K562 (cell line): ENCODE results near the gene CSPG5. TPM values are rescaled to one million over a fixed set of nuclear protein-coding genes. Genes with fewer than 3 reads are reported as not detected.

Experiments
- ATAC-seq: fragments of 200-7000 bp; cut with Tn5 transposase; 3 replicates; pipeline ENCODE4 v1.9.1; 2020; ENCODE audit warnings: moderate library complexity
- BruUV-seq: library from RNA; stranded (reverse); fragments of 400-500 nt; replicated peaks from 2 replicates; lab custom pipeline; 2021; lab: Mats Ljungman, UMichigan
- CTCF ChIA-PET: fragments of 300-600 bp; formaldehyde crosslinking; extraction: SDS; loops from one replicate; lab custom pipeline; 2021; ENCODE audit warnings: low intra/inter-chr PET ratio; lab: Yijun Ruan, JAX
- POLR2A ChIA-PET: fragments of 300-600, 350-650 bp; sonication (Branson Sonifier 250); formaldehyde crosslinking; extraction: SDS; loops from one replicate; lab custom pipeline; 2021; ENCODE audit warnings: antibody characterized with exemption, inconsistent platforms; lab: Yijun Ruan, JAX
- DNase-seq, 4 experiments: peaks; one replicate each; pipeline versions ENCODE4 v3.0.0 to v3.0.0-alpha.2; 2011 to 2018; ENCODE audit warnings: low spot score in 3 of 4, mixed read lengths in 3 of 4; ENCODE audit errors: extremely low read depth in 1 of 4
- FAIRE-seq: peaks from 2 replicates; lab custom pipeline; 2011; peaks lifted over from hg19 to GRCh38; lab: Jason Lieb, UNC
- H2AFZ ChIP-seq: 2 replicates; pipeline ENCODE4 v1.6.0; 2011; ENCODE audit warnings: low read depth, low read length, control low read depth, inconsistent platforms
- H3K27ac ChIP-seq: fragments of 200-600 bp; 3 replicates; pipeline ENCODE4 v1.8.0; 2011; ENCODE audit warnings: low read depth, mild to moderate bottlenecking, control low read depth, inconsistent platforms, low read length, moderate library complexity, mixed read lengths; ENCODE audit errors: extremely low read depth
- H3K27me3 ChIP-seq, 2 experiments: fragments of 300-600 bp in 1 of 2; 2 replicates in 1 of 2; 3 replicates in 1 of 2; pipeline versions ENCODE4 v1.6.0 to v1.8.0; 2011; ENCODE audit warnings: inconsistent platforms in 2 of 2, low read length in 2 of 2, mild to moderate bottlenecking in 1 of 2, mixed read lengths in 1 of 2, moderate library complexity in 1 of 2; ENCODE audit not compliant: control insufficient read depth in 2 of 2, insufficient read depth in 2 of 2
- H3K36me3 ChIP-seq: fragments of 300-600 bp; 3 replicates; pipeline ENCODE4 v1.8.0; 2011; ENCODE audit warnings: mild to moderate bottlenecking, low read length, inconsistent platforms; ENCODE audit not compliant: control insufficient read depth, insufficient read depth
- H3K4me1 ChIP-seq, 2 experiments: fragments of 200-600 bp in 1 of 2; replicated peaks in 1 of 2; 2 replicates in 1 of 2; 3 replicates in 1 of 2; pipeline versions ENCODE4 v1.5.1 to v1.8.0; 2011; ENCODE audit warnings: inconsistent platforms in 2 of 2, low read length in 2 of 2, mild to moderate bottlenecking in 1 of 2, mixed read lengths in 1 of 2, moderate library complexity in 1 of 2; ENCODE audit not compliant: control insufficient read depth in 2 of 2, insufficient read depth in 2 of 2
- H3K4me2 ChIP-seq: 2 replicates; pipeline ENCODE4 v1.6.1; 2011; ENCODE audit warnings: low read length, control low read depth, inconsistent platforms, mixed read lengths; ENCODE audit not compliant: insufficient read depth
- H3K4me3 ChIP-seq: fragments of 200-600 bp; sonication (generic), shearing (Covaris generic); 2 replicates; pipeline ENCODE4 v1.5.1; 2016; ENCODE audit warnings: control low read depth, inconsistent platforms
- H3K79me2 ChIP-seq: fragments of 200-600 bp; 3 replicates; pipeline ENCODE4 v1.8.0; 2011; ENCODE audit warnings: low read length, inconsistent platforms; ENCODE audit not compliant: control insufficient read depth, insufficient read depth
- H3K9ac ChIP-seq, 2 experiments: 2 replicates each; pipeline versions ENCODE4 v1.6.0 to v1.6.1; 2011; ENCODE audit warnings: low read depth in 2 of 2, low read length in 2 of 2, control low read depth in 1 of 2, inconsistent platforms in 1 of 2, mild to moderate bottlenecking in 1 of 2, mixed read lengths in 1 of 2; ENCODE audit not compliant: insufficient read depth in 1 of 2
- H3K9me1 ChIP-seq: one replicate; pipeline ENCODE4 v1.6.0; 2011; ENCODE audit warnings: inconsistent platforms, mild to moderate bottlenecking, low read length, moderate library complexity; ENCODE audit not compliant: control insufficient read depth, insufficient read depth
- H3K9me3 ChIP-seq: replicated peaks from 2 replicates; pipeline ENCODE4 v1.5.1; 2011; ENCODE audit warnings: low read depth, low read length, inconsistent platforms; ENCODE audit not compliant: control insufficient read depth, insufficient read depth
- H4K20me1 ChIP-seq: replicated peaks from 2 replicates; pipeline ENCODE4 v1.6.1; 2011; ENCODE audit warnings: low read length, inconsistent platforms, mixed read lengths; ENCODE audit not compliant: control insufficient read depth, insufficient read depth
- CBX3 ChIP-seq, 2 experiments: IDR thresholded peaks; 1 replicate in 1 of 2; 2 replicates in 1 of 2; pipeline ENCODE4 v1.6.1; 2012; ENCODE audit warnings: inconsistent platforms in 2 of 2, low read length in 2 of 2, borderline replicate concordance in 1 of 2, control low read depth in 1 of 2
- DPF2 ChIP-seq: fragments of 450-650 bp; IDR thresholded peaks from 2 replicates; pipeline ENCODE4 v1.6.1; 2016
- ESRRA ChIP-seq: fragments of 450-650 bp; IDR thresholded peaks from 2 replicates; pipeline ENCODE4 v1.6.1; 2014; ENCODE audit warnings: low read depth, mild to moderate bottlenecking, moderate library complexity, borderline replicate concordance
- FOXA1 ChIP-seq: fragments of 450-650 bp; IDR thresholded peaks from 2 replicates; pipeline ENCODE4 v1.6.1; 2016; ENCODE audit warnings: mild to moderate bottlenecking, borderline replicate concordance
- FOXK1 ChIP-seq: sonication (generic); formaldehyde crosslinking; IDR thresholded peaks from 2 replicates; pipeline ENCODE4 v1.8.0; 2022; ENCODE audit warnings: missing genetic modification reagents, mild to moderate bottlenecking, borderline replicate concordance
- GTF2B ChIP-seq: IDR thresholded peaks from 2 replicates; pipeline ENCODE4 v1.6.1; 2011; ENCODE audit not compliant: insufficient read length; ENCODE audit errors: extremely low read depth
- MTF1 ChIP-seq: fragments of 250-450 bp; sonication (Bioruptor Pico); IDR thresholded peaks from 2 replicates; pipeline ENCODE4 v1.9.0; 2021; ENCODE audit warnings: moderate library complexity, mild to moderate bottlenecking, inconsistent platforms, borderline replicate concordance
- NCOA1 ChIP-seq: fragments of 450-650 bp; IDR thresholded peaks from 2 replicates; pipeline ENCODE4 v1.6.1; 2016; ENCODE audit warnings: low read depth
- NFE2L1 ChIP-seq: fragments of 450-650 bp; IDR thresholded peaks from 2 replicates; pipeline ENCODE4 v1.6.1; 2016; ENCODE audit warnings: missing genetic modification characterization, low read depth, mild to moderate bottlenecking, missing compliant biosample characterization, moderate library complexity, borderline replicate concordance
- PATZ1 ChIP-seq: fragments of 250-450 bp; sonication (Bioruptor Pico); IDR thresholded peaks from 2 replicates; pipeline ENCODE4 v1.5.0; 2020; ENCODE audit warnings: mild to moderate bottlenecking, borderline replicate concordance
- PURB ChIP-seq: sonication (generic); formaldehyde crosslinking; IDR thresholded peaks from 2 replicates; pipeline ENCODE4 v1.9.0; 2021; ENCODE audit warnings: low read depth, mild to moderate bottlenecking, missing genetic modification reagents
- RBM39 ChIP-seq: fragments of 200-400 bp; formaldehyde crosslinking; optimal IDR thresholded peaks from 2 replicates; pipeline ENCODE3; 2018; ENCODE audit warnings: low read depth, low read length
- SIN3B ChIP-seq: fragments of 450-650 bp; IDR thresholded peaks from 2 replicates; pipeline ENCODE4 v1.6.1; 2017; ENCODE audit warnings: low read depth, mild to moderate bottlenecking, moderate library complexity
- TEAD2 ChIP-seq: fragments of 450-650 bp; IDR thresholded peaks from 2 replicates; pipeline ENCODE4 v1.6.1; 2016; ENCODE audit warnings: missing genetic modification characterization, control low read depth, missing compliant biosample characterization
- TFE3 ChIP-seq: fragments of 450-650 bp; formaldehyde crosslinking; IDR thresholded peaks from 2 replicates; pipeline ENCODE4 v1.4.0; 2020; ENCODE audit warnings: mild to moderate bottlenecking, mixed read lengths
- TSC22D4 ChIP-seq: fragments of 450-650 bp; IDR thresholded peaks from 2 replicates; pipeline ENCODE4 v1.6.1; 2016; ENCODE audit warnings: missing genetic modification characterization, missing biosample characterization, control low read depth
- ZNF134 ChIP-seq: fragments of 250-450 bp; sonication (Bioruptor Pico); conservative IDR thresholded peaks from 2 replicates; pipeline ENCODE4 v1.4.0; 2020
- ZNF146 ChIP-seq: IDR thresholded peaks from one replicate; pipeline ENCODE4 v1.6.1; 2018; ENCODE audit warnings: missing compliant biosample characterization; ENCODE audit not compliant: unreplicated experiment
- ZNF311 ChIP-seq: fragments of 250-450 bp; sonication (Bioruptor Pico); IDR thresholded peaks from 2 replicates; pipeline ENCODE4 v1.4.0; 2020; ENCODE audit warnings: mild to moderate bottlenecking, moderate library complexity
- ZNF77 ChIP-seq: fragments of 250-450 bp; sonication (Bioruptor Pico); IDR thresholded peaks from 2 replicates; pipeline ENCODE4 v1.5.0; 2020
- WGBS: fragments of 100-300 bp; shearing (Covaris generic); methylation state at CpG from one replicate; pipeline ENCODE4 v1.1.6; 2016; ENCODE audit warnings: low coverage, mixed read lengths; ENCODE audit not compliant: insufficient coverage; ENCODE audit errors: missing lambda C conversion rate; 5-methylcytosine and 5-hydroxymethylcytosine counted together
- in situ Hi-C: fragments of 300-500 bp; cut with MboI; formaldehyde crosslinking; loops from 4 replicates; pipeline ENCODE4 v1.15.0; 2018; ENCODE audit warnings: inconsistent platforms, mixed read lengths
- intact Hi-C: fragments of 100-400 bp; cut with micrococcal nuclease; formaldehyde crosslinking; loops from 2 replicates; pipeline ENCODE4 v1.14.2; 2022
- polyA plus RNA-seq, 8 experiments: library from polyadenylated mRNA; depleted of rRNA in 4 of 8; stranded (reverse) in 5 of 8; unstranded in 3 of 8; fragments of >200 nt; fragmentation: Nextera tagmentation in 2 of 8; fragmentation: Illumina TruSeq in 1 of 8; extraction: Ambion mirVana in 2 of 8; extraction: Trizol in 1 of 8; gene quantifications; 2 replicates each; pipeline versions ENCODE4 v1.2.1 to v1.2.3, GENCODE V29; 2011 to 2014; ENCODE audit warnings: inconsistent platforms in 1 of 8, missing spikeins in 1 of 8
- total RNA-seq, 7 experiments: library from RNA; depleted of rRNA in 6 of 7; stranded (reverse); fragments of >200 nt in 6 of 7; fragmentation: Illumina TruSeq in 2 of 7; extraction: Trizol in 2 of 7; gene quantifications; 2 replicates each; pipeline versions ENCODE4 v1.2.1 to v1.2.3, GENCODE V29; 2011 to 2021; ENCODE audit warnings: low replicate concordance in 1 of 7

The CSPG5 gene
- total and polyA plus RNA-seq, 9 of the 15 experiments (the other 6 are each of a cell fraction or from before 2014, with no cell fraction given): 0.06 to 3.3 (median 2.4) TPM

- H3K9me3 ChIP-seq: 0 out of 2 replicates have a peak, but pooled peaks cover 3% of the 10 kb centered on the region
- H3K4me1 ChIP-seq: peaks cover 8 to 16% of the 10 kb centered on the region in 2 experiments; a peak in 4 of 5 replicates
- CTCF ChIA-PET: interaction anchor here (0.6 kb wide), 1 partner anchor 1564 kb away, joined by 3 read pairs; no protein-coding TSS in a partner anchor
- H3K4me3 ChIP-seq: no peak overlapping the region
- no TSS peak for BruUV-seq
- H3K27ac ChIP-seq: no peak overlapping the region
- FAIRE-seq (no peak), DNase-seq (no peak), ATAC-seq (no peak)
- intact Hi-C loops (no loop called here), in situ Hi-C loops (no loop called here)
- no peak overlapping the region; a peak in 1 of 4 replicates for H3K9ac ChIP-seq
- H3K36me3 ChIP-seq: no peaks in the 10 kb centered on the region
- WGBS: 59% methylated on average over 19 of the region's 19 CpGs
- no peak overlapping the region for H3K4me2 ChIP-seq
- peak overlapping the region; percentile 34 for H2AFZ ChIP-seq
- H4K20me1 ChIP-seq: no peaks in the 10 kb centered on the region
- POLR2A ChIA-PET: interaction anchor here (1.0 to 1.3 kb wide), 2 partner anchors 14 to 70 kb away, joined by 3 to 4 read pairs; no protein-coding TSS in a partner anchor
- H3K79me2 ChIP-seq: no peaks in the 10 kb centered on the region
- TF ChIP-seq RBM39: no peak
- TF ChIP-seq ESRRA: no peak
- no peak for TF ChIP-seq SIN3B
- TF ChIP-seq TEAD2: no peak
- TF ChIP-seq ZNF77 (CRISPR knock-in tag): no peak
- no peak for TF ChIP-seq FOXK1 (CRISPR knock-in tag)
- TF ChIP-seq NCOA1: no peak
- TF ChIP-seq ZNF311 (CRISPR knock-in tag): no peak
- TF ChIP-seq TSC22D4: no peak
- no peak for TF ChIP-seq GTF2B
- no peak for TF ChIP-seq FOXA1
- no peak for TF ChIP-seq MTF1 (CRISPR knock-in tag)
- TF ChIP-seq TFE3: no peak
- TF ChIP-seq DPF2: no peak
- TF ChIP-seq PATZ1: no peak
- no peak for TF ChIP-seq ZNF146 (CRISPR knock-in tag)
- no peak for TF ChIP-seq CBX3 (IDR thresholded peaks at IDR 0.05; ENCODE audit: borderline replicate concordance in 1 of 2, low read length in 2 of 2)
- TF ChIP-seq PURB: no peak
- no peak for TF ChIP-seq ZNF134 (CRISPR knock-in tag)
- TF ChIP-seq NFE2L1: no peak
- TF ChIP-seq, all 486 proteins: peak for 0
- Histone ChIP-seq H3K9me1 (no peaks in the 10 kb centered on the region), H3K27me3 (no peaks in the 10 kb centered on the region)
These were observed 42.3 kb downstream of the CSPG5 start for GRCh38 chr3:47536221-47536891.
